M059J (cell line): ENCODE data around the gene PSME3. TPM values are rescaled to one million over a fixed set of nuclear protein-coding genes. Genes with fewer than 3 reads are reported as not detected.

Source experiments
- DNase-seq: peaks from one replicate; pipeline ENCODE4 v3.0.0-alpha.2; 2012; ENCODE audit warnings: low read depth
- total RNA-seq: library from RNA; depleted of rRNA; stranded (reverse); fragments of >200 nt; shearing (Covaris generic); gene quantifications from 2 replicates; pipeline ENCODE4 v1.2.3, GENCODE V29; 2014

The PSME3 gene
- total RNA-seq, 1 experiment from 2014 or later = 139 TPM

DNA sequence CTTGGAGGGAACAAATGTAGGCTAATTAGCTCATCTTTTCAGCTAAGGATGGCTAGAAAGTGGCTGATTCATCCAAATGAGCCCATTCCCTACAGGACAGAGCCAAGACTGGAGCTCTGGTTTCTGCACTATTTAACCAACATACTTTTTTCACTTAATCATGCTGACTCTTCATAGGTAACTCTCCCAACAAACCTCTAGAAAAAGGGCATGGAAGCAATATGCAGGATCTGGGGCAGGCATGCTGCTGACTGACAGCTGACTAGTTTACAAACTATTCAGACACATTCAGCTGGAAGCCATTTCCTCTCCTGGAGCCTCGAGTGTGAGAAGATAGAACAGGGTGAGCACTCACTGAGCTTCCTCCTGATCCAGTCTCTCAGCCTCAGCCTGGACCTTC, 15.3 kb upstream of the PSME3 start:
- peak; percentile 65 for DNase-seq

- no peak for DNase-seq
Observed at GRCh38 chr17:42818379-42818778, 14.8 kb upstream of the PSME3 start.

DNA sequence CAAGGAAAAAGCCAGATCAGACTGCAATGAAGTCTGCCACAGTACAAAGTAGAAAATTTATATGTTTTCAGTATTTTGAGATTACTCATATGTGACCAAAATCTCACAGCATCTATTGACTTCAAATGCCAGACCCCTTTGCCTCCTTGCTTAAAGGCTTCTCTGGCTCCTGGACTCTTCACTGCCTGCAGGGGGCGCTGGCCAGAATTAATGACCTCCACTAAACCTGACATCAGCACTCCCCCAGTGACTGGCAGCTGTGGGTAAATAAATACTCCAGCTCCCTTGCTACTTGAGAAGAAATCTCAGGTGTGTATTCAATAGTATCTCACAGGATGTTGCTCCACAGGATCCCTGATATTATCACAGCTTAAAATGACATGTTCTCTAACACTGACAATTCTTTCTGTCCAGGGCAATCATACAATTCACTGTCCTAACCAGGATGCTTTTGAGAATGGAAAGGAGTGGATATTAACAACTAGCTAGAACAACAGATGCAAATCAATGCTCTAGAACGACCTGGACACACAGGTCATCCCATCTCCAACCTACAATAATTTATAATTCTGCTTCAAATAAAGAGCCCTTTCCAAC, 13.2 kb upstream of the PSME3 start:
- peak; percentile 53 for DNase-seq

DNA sequence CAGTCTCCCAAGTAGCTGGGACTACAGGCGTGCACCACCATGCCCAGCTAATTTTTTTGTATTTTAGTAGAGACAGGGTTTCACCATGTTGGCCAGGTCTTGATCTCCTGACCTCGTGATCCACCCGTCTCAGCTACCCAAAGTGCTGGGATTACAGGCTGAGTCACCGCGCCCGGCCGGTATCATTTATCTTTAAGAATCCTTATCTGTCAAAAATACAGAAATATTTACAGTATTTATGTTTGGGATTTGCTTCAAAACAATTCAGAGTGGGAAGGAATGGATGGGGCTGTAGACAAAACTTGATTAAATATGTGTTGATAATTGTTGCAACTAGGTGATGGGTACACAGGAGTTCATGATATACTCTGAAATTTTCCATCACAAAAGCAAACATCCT, 12.0 kb upstream of the PSME3 start:
- DNase-seq = no peak

DNA sequence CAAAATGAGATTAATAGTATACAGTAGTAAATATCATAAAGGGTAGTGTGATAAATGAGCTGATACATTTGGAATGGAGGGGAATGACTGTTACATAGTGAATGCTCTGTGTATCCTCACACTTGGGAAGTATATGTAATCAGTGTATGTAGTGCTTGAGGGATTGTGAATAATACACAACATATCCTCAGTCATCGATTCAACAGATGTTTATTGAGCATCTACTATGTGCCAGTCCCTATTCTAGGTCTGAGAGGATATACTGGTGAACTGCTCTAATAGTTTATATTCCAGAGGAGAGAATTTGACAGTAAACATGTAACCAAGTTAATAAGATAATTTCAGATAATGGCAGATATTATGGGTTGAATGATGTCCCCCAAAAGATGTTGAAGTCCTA, 5.7 kb upstream of the PSME3 start:
- no peak for DNase-seq

DNA sequence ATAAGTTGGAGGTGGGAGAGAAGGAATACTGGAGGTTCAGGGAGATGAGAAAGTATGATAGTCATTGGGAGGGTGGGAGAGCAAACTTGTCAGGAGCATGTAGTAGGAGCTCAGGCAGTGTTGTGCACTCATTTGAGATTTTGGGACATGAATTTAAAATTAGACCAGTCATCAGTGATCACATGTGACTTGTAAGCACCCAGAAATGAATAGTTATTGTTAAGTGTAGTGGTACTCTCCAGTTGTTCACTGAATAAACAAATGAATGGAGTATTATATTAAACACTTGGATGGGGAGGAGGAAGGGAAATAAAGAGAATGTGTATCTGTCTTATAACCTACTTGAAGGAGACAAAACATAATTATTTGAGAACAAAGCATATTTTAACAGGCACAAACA, 2.2 kb upstream of the PSME3 start:
- DNase-seq = no peak

DNA sequence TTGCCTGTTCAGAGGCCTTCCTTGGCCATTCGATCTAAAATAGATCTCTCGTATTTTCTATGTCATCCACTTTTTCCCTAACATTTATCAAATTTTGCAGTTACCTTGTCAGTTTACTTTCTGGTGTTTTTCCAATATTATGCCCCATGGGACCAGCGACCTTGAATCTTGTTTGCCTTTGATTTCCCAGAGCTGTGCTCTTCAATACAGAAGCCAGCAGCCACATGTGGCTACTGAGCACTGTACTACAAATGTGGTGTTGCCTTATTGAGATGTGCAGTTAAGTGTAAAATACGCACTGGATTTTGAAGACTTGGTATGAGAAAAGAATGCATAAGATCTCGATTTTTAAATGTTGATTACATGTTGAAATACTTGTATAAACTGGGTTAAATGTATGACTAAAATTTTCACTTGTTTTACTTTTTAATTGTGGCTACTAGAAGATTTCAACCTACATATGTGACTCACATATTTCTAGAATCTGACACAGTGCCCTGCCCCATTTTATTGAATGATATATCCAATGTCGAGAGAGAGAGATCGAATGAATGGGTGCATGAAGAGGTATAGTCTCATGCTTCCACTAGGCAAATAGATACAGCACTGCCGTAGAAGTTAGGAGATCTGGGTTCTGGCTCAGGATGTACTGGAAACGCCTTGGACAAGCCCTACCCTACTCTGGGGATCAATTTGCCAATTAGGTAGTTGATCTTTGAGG, 824 bp upstream of the PSME3 start:
- no peak for DNase-seq

- no peak for DNase-seq
Observed at GRCh38 chr17:42833767-42834422, 698 bp downstream of the PSME3 start.

DNA sequence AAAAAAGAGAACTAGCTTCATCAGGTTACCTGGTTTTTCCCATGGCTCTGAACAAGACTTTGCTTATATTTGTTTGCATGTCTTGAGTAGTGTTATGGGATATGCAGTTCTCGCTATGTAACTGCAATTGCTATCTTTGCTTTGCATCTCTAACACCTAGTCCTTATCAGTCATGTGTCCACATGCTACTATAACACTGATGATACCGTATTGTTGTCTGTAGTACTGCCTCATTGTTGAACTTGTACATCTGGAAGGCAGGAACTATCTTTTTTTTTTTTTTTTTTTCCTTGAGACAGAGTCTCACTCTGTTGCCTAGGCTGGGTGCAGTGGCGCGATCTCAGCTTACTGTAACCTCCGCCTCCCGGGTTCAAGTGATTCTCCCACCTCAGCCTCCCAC, 2.5 kb downstream of the PSME3 start:
- DNase-seq = no peak

DNA sequence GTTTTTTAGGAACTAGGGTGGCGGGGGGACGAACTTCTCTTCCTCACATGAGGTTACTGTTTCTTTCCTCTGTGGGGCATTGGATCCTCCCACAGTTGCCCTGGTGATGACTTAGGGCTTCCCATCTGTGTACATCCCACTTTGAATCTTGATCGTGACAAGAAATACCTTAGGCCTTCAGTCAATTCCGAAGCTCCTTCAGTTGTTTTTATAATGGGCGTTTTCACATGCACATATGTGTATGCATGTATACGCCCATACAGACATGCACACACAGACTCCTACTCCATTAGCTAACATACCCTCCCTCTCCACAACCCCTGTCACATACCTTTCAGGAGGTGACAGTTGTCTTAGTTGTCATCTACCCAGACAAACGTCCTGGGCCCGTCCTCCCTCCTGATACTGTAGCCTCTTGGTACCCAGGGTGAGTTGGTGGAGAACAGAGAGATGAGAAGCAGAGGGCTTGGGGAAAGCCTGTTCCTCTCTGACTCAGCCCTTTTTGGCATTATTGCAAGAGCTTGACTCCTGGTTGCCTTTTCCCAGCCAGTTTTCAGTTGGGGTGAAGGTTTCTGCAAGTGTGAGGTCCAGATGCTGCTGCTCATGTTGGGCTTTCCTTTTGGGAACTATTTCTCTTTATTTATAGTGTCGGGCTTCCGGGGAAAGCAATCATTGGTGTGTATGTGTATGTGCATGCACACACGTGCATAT, 8.9 kb downstream of the PSME3 start:
- DNase-seq = peak; percentile 36

GRCh38 chr17:42843358-42843934, 10.2 kb downstream of the PSME3 start:
- DNase-seq = peak; percentile 59

- DNase-seq = no peak
Observed at GRCh38 chr17:42844271-42844670, 11.1 kb downstream of the PSME3 start, which contains the start of gene AOC2. Gene AOC2, plus strand, starts transcription at chr17:42844580. Its CDS starts 47 bp downstream, at chr17:42844627.

DNA sequence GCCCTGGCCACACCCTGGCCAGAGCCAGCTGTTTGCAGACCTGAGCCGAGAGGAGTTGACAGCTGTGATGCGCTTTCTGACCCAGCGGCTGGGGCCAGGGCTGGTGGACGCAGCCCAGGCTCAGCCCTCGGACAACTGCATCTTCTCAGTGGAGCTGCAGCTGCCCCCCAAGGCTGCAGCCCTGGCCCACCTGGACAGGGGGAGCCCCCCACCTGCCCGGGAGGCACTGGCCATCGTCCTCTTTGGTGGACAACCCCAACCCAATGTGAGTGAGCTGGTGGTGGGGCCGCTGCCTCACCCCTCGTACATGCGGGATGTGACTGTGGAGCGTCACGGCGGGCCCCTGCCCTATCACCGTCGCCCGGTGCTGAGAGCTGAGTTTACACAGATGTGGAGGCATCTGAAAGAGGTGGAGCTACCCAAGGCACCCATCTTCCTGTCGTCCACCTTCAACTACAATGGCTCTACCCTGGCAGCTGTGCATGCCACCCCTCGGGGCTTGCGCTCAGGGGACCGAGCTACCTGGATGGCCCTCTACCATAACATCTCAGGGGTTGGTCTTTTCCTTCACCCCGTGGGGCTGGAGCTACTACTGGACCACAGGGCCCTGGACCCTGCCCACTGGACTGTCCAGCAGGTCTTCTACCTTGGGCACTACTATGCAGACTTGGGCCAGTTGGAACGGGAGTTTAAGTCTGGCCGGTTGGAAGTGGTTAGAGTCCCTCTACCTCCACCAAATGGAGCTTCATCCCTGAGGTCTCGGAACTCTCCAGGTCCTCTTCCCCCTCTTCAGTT, 11.8 kb downstream of the PSME3 start:
- DNase-seq = no peak

- DNase-seq = no peak
Observed at GRCh38 chr17:42845556-42845917, 12.3 kb downstream of the PSME3 start.

- peak; percentile 77 for DNase-seq
Observed at GRCh38 chr17:42845918-42846593, 12.9 kb downstream of the PSME3 start.

GRCh38 chr17:42846594-42847280, 13.5 kb downstream of the PSME3 start:
- DNase-seq = no peak

GRCh38 chr17:42848093-42848492, 14.9 kb downstream of the PSME3 start:
- DNase-seq = no peak

GRCh38 chr17:42849031-42849430, 15.8 kb downstream of the PSME3 start:
- no peak for DNase-seq

DNA sequence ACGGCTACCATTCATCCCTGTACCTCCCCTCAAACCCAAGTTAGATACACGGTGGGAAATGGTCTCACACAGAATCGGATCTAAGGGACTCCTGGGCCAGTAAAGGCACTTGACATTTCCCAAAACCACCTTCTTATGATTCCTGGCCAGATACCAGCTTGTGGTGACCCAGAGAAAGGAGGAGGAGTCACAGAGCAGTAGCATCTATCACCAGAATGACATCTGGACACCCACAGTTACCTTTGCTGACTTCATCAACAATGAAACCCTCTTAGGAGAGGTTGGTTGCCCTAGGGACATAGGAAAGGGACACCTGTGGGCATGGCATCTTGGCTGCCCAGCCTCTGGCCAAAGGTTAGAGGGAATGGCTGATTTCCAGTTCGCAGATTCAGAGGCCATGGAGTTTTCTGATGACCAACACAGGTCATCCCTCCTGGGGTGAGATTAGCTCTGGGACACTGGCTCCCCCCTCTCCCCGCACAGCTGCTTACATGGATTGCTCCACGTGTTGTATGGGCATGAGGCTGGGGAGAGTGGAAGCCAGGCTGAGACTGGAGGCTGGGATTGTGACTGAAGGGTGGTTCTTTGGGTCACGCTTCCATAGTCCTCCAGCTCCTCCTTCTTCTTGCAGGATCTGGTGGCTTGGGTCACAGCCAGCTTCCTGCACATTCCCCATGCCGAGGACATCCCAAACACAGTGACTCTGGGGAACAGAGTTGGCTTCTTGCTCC, 16.4 kb downstream of the PSME3 start:
- no peak for DNase-seq
